Astrocyte (in vitro differentiated cells and primary cell): ENCODE results near the gene C1QTNF5. TPM values are rescaled to one million over a fixed set of nuclear protein-coding genes. Genes with fewer than 3 reads are reported as not detected.

Source experiments
- DNase-seq: peaks from one replicate; pipeline ENCODE4 v3.0.0-alpha.2; 2010; ENCODE audit warnings: low read depth
- FAIRE-seq: peaks from 2 replicates; lab custom pipeline; 2011; peaks lifted over from hg19 to GRCh38; lab: Jason Lieb, UNC
- H2AFZ ChIP-seq: 2 replicates; pipeline ENCODE4 v1.6.0; 2012; ENCODE audit warnings: low read depth, low read length, inconsistent platforms
- H3K27ac ChIP-seq: 2 replicates; pipeline ENCODE4 v1.5.1; 2011; ENCODE audit warnings: low read depth, low read length, inconsistent platforms
- H3K27me3 ChIP-seq: 2 replicates; pipeline ENCODE4 v1.6.0; 2011; ENCODE audit warnings: low read length, inconsistent platforms; ENCODE audit not compliant: insufficient read depth
- H3K36me3 ChIP-seq: 2 replicates; pipeline ENCODE4 v1.5.1; 2011; ENCODE audit warnings: low read length, inconsistent platforms; ENCODE audit not compliant: insufficient read depth
- H3K4me1 ChIP-seq: 2 replicates; pipeline ENCODE4 v1.5.1; 2011; ENCODE audit warnings: low read length, inconsistent platforms; ENCODE audit not compliant: insufficient read depth
- H3K4me2 ChIP-seq: 2 replicates; pipeline ENCODE4 v1.6.0; 2012; ENCODE audit warnings: low read length, inconsistent platforms
- H3K4me3 ChIP-seq: 2 replicates; pipeline ENCODE4 v1.5.1; 2011; ENCODE audit warnings: low read depth, mild to moderate bottlenecking, low read length, inconsistent platforms; ENCODE audit not compliant: insufficient read depth
- H3K79me2 ChIP-seq: 2 replicates; pipeline ENCODE4 v1.6.0; 2012; ENCODE audit warnings: mild to moderate bottlenecking, low read length, inconsistent platforms; ENCODE audit not compliant: insufficient read depth
- H3K9ac ChIP-seq: 2 replicates; pipeline ENCODE4 v1.6.0; 2012; ENCODE audit warnings: mild to moderate bottlenecking, low read length, inconsistent platforms
- H3K9me3 ChIP-seq: 2 replicates; pipeline ENCODE4 v1.5.1; 2012; ENCODE audit warnings: low read depth, mild to moderate bottlenecking, low read length, inconsistent platforms; ENCODE audit not compliant: insufficient read depth
- H4K20me1 ChIP-seq: 2 replicates; pipeline ENCODE4 v1.6.0; 2012; ENCODE audit warnings: low read length, inconsistent platforms; ENCODE audit not compliant: insufficient read depth
- H3K27ac Mint-ChIP-seq: one replicate; pipeline ENCODE4 v1.8.0; 2021; ENCODE audit warnings: mild to moderate bottlenecking, mixed read lengths; ENCODE audit not compliant: unreplicated experiment
- H3K27me3 Mint-ChIP-seq: one replicate; pipeline ENCODE4 v1.8.0; 2021; ENCODE audit warnings: low read depth, mixed read lengths; ENCODE audit not compliant: unreplicated experiment
- H3K36me3 Mint-ChIP-seq: one replicate; pipeline ENCODE4 v1.8.0; 2021; ENCODE audit warnings: low read depth, mixed read lengths; ENCODE audit not compliant: unreplicated experiment
- H3K4me1 Mint-ChIP-seq: one replicate; pipeline ENCODE4 v1.8.0; 2021; ENCODE audit warnings: low read depth, mixed read lengths; ENCODE audit not compliant: unreplicated experiment
- H3K4me3 Mint-ChIP-seq: one replicate; pipeline ENCODE4 v1.8.0; 2021; ENCODE audit warnings: mild to moderate bottlenecking, moderate library complexity, mixed read lengths; ENCODE audit not compliant: unreplicated experiment
- H3K9me3 Mint-ChIP-seq: one replicate; pipeline ENCODE4 v1.8.0; 2021; ENCODE audit warnings: mild to moderate bottlenecking, mixed read lengths; ENCODE audit not compliant: unreplicated experiment
- EZH2 ChIP-seq: IDR thresholded peaks from 2 replicates; pipeline ENCODE4 v1.6.1; 2012; ENCODE audit warnings: mild to moderate bottlenecking, low read length, inconsistent platforms; ENCODE audit not compliant: insufficient read depth
- total RNA-seq: library from RNA; stranded (reverse); gene quantifications from 2 replicates; pipeline ENCODE4 v1.2.1, GENCODE V29; 2021
- TF ChIP-seq, protein P1 (sequence below): IDR thresholded peaks from 2 replicates; pipeline ENCODE4 v1.5.1; 2011; ENCODE audit warnings: low read depth, mild to moderate bottlenecking, inconsistent platforms, low read length, moderate library complexity; ENCODE audit not compliant: insufficient read depth

Gene C1QTNF5
- total RNA-seq, 1 donor from 2014 or later = 6.3 TPM

DNA sequence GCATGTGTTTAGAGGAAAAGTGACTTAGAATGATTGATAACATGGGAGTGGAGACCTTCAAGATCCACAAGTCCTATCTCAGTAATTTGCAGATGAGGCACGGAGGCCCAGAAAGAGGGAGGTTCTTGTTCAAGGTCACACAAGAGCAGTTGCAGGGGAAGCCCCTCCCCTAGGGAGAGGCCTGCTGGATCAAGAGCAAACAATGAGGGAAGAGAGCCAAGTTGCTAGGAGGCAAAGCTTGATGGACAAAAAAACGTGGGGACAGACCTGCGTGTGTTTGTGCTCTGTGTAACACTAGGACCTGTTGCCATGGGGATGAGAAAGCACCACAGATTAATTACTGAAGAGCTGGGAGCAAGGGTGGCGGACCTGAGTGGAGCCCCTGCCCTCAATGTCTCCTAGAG is 12.2 kb upstream of the C1QTNF5 start:
- H3K9me3 Mint-ChIP-seq = no peaks in the 10 kb centered on the region
- no peaks in the 10 kb centered on the region for H3K36me3 ChIP-seq
- H3K4me2 ChIP-seq = no peak overlapping the region
- no peak overlapping the region for H3K9ac ChIP-seq
- H3K4me3 ChIP-seq = no peak overlapping the region
- no peak for TF ChIP-seq EZH2
- TF ChIP-seq, protein P1, sequence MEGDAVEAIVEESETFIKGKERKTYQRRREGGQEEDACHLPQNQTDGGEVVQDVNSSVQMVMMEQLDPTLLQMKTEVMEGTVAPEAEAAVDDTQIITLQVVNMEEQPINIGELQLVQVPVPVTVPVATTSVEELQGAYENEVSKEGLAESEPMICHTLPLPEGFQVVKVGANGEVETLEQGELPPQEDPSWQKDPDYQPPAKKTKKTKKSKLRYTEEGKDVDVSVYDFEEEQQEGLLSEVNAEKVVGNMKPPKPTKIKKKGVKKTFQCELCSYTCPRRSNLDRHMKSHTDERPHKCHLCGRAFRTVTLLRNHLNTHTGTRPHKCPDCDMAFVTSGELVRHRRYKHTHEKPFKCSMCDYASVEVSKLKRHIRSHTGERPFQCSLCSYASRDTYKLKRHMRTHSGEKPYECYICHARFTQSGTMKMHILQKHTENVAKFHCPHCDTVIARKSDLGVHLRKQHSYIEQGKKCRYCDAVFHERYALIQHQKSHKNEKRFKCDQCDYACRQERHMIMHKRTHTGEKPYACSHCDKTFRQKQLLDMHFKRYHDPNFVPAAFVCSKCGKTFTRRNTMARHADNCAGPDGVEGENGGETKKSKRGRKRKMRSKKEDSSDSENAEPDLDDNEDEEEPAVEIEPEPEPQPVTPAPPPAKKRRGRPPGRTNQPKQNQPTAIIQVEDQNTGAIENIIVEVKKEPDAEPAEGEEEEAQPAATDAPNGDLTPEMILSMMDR = no peak
- DNase-seq = no peak
- no peak overlapping the region for H3K27ac ChIP-seq
- no peak overlapping the region for H3K27ac Mint-ChIP-seq
- peaks cover 4% of the 10 kb centered on the region for H3K36me3 Mint-ChIP-seq
- H3K9me3 ChIP-seq = no peaks in the 10 kb centered on the region
- peaks cover 2% of the 10 kb centered on the region for H3K4me1 Mint-ChIP-seq
- FAIRE-seq = no peak
- H3K4me3 Mint-ChIP-seq = no peak overlapping the region
- H3K27me3 Mint-ChIP-seq = peaks cover 38% of the 10 kb centered on the region
- no peaks in the 10 kb centered on the region for H4K20me1 ChIP-seq
- H3K4me1 ChIP-seq = no peaks in the 10 kb centered on the region
- peaks cover 12% of the 10 kb centered on the region for H3K27me3 ChIP-seq
- H3K79me2 ChIP-seq = no peaks in the 10 kb centered on the region
- no peak overlapping the region for H2AFZ ChIP-seq

DNA sequence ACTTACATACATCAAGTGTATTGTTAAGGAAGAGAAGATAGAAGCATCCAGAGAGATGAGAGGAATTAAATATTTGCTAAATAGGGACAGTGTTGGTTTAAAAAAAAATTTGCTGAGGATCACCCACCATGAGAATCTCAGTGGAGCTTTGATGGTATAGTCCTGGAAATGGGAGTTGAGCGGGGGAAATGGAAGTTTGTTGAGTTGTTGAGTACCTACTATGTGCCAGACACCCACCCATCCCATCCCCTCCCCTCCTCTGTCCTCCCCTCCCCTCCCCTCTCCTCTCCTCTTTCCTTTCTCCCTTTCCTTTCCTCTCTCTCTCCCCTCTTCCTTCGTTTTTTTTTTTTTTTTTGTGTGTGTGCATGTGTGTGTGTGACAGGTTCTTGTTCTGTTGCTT is 10.5 kb upstream of the C1QTNF5 start:
- no peak overlapping the region for H3K27ac ChIP-seq
- H3K9ac ChIP-seq = no peak overlapping the region
- H3K27me3 ChIP-seq = peaks cover 20% of the 10 kb centered on the region
- H3K4me3 Mint-ChIP-seq = no peak overlapping the region
- no peaks in the 10 kb centered on the region for H3K4me1 ChIP-seq
- FAIRE-seq (no peak), DNase-seq (no peak)
- peaks cover 2% of the 10 kb centered on the region for H3K4me1 Mint-ChIP-seq
- H3K36me3 Mint-ChIP-seq = no peaks in the 10 kb centered on the region
- H3K4me3 ChIP-seq = no peak overlapping the region
- H3K27ac Mint-ChIP-seq = no peak overlapping the region
- no peaks in the 10 kb centered on the region for H3K79me2 ChIP-seq
- H4K20me1 ChIP-seq = no peaks in the 10 kb centered on the region
- H3K9me3 ChIP-seq = no peaks in the 10 kb centered on the region
- no peaks in the 10 kb centered on the region for H3K36me3 ChIP-seq
- H3K27me3 Mint-ChIP-seq = peaks cover 53% of the 10 kb centered on the region
- TF ChIP-seq, protein P1 = no peak
- TF ChIP-seq EZH2 = no peak
- H3K4me2 ChIP-seq = no peak overlapping the region
- no peak overlapping the region for H2AFZ ChIP-seq
- no peaks in the 10 kb centered on the region for H3K9me3 Mint-ChIP-seq

DNA sequence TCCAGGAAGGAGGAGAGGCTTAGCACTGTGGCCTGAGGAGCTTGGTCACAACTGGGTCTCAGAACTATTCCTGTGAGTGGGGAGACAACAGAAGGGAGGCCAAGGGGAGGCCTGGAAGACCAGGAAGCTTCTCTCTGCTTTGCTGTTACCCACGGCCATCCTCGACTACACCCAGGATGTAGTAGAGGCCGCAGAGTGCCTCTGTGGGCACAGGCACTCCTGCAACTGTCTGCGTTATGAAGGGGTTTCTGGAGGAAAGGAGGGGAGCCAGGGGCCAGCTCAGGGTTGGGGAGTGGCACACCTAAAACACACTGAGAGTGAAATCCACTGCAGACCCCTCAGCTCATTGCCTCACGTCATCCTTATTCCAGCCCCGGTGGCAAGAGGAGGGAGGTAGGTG is 9.6 kb upstream of the C1QTNF5 start:
- no peak overlapping the region for H3K9ac ChIP-seq
- no peaks in the 10 kb centered on the region for H3K36me3 Mint-ChIP-seq
- no peak overlapping the region for H3K27ac ChIP-seq
- peaks cover 20% of the 10 kb centered on the region for H3K27me3 ChIP-seq
- H3K9me3 ChIP-seq = no peaks in the 10 kb centered on the region
- DNase-seq = no peak
- H4K20me1 ChIP-seq = no peaks in the 10 kb centered on the region
- no peak overlapping the region for H2AFZ ChIP-seq
- H3K79me2 ChIP-seq = no peaks in the 10 kb centered on the region
- H3K27ac Mint-ChIP-seq = no peak overlapping the region
- peaks cover 2% of the 10 kb centered on the region for H3K4me1 Mint-ChIP-seq
- H3K4me1 ChIP-seq = no peaks in the 10 kb centered on the region
- H3K27me3 Mint-ChIP-seq = peaks cover 54% of the 10 kb centered on the region
- no peak overlapping the region for H3K4me3 ChIP-seq
- no peak for TF ChIP-seq EZH2
- TF ChIP-seq, protein P1 = no peak
- H3K36me3 ChIP-seq = no peaks in the 10 kb centered on the region
- H3K9me3 Mint-ChIP-seq = no peaks in the 10 kb centered on the region
- no peak for FAIRE-seq
- H3K4me2 ChIP-seq = no peak overlapping the region
- H3K4me3 Mint-ChIP-seq = no peak overlapping the region
